IPS-18c (cell line): Measurements from ENCODE around the gene NTHL1.

Experiments used
- H3K4me3 ChIP-seq: 2 replicates; pipeline ENCODE4 v1.7.0; 2013; ENCODE audit warnings: low read depth, mild to moderate bottlenecking, low read length, moderate library complexity; ENCODE audit not compliant: insufficient read depth
- H3K9me3 ChIP-seq: one replicate; pipeline ENCODE4 v1.6.1; 2013; ENCODE audit warnings: mild to moderate bottlenecking, low read length, moderate library complexity; ENCODE audit not compliant: control insufficient read depth, insufficient read depth

NTHL1 gene

GRCh38 chr16:2086106-2086742 is 38.6 kb upstream of the NTHL1 start:
- Histone ChIP-seq H3K4me3 (no peak overlapping the region), H3K9me3 (no peaks in the 10 kb centered on the region)

GRCh38 chr16:2085669-2086068 is 38.0 kb upstream of the NTHL1 start:
- no peak overlapping the region for H3K4me3 ChIP-seq
- no peaks in the 10 kb centered on the region for H3K9me3 ChIP-seq

DNA sequence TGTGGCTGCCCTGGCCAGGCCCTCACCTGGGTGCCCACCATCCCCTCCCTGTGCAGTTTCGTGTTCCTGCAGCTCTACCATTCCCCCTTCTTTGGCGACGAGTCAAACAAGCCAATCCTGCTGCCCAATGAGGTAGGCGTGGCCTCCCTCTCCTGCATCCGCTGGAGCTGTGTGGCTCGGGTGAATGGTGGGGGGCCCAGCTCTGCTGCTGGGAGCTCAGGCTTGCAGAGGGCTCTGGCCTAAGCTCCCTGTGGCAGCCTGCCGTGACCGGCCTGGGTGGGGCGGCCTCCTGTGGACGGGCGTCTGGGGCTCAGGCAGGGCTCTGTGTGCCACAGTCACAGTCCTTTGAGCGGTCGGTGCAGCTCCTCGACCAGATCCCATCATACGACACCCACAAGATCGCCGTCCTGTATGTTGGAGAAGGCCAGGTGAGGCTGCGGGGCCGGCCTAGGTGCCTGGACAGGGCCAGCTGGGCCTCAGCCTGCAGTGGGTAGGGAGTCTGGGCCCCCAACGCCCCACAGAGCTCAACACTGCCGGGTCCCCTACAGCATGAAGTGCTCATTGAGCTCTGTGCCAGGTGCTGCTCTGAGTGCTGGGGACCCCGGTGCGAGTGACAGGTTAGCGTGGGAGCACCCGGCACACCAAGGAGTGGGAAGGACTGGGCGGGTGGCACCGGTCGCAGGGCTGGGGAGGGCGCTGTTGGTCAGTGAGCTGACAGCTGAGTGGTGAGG is 37.4 kb upstream of the NTHL1 start:
- Histone ChIP-seq H3K4me3 (no peak overlapping the region), H3K9me3 (no peaks in the 10 kb centered on the region)

DNA sequence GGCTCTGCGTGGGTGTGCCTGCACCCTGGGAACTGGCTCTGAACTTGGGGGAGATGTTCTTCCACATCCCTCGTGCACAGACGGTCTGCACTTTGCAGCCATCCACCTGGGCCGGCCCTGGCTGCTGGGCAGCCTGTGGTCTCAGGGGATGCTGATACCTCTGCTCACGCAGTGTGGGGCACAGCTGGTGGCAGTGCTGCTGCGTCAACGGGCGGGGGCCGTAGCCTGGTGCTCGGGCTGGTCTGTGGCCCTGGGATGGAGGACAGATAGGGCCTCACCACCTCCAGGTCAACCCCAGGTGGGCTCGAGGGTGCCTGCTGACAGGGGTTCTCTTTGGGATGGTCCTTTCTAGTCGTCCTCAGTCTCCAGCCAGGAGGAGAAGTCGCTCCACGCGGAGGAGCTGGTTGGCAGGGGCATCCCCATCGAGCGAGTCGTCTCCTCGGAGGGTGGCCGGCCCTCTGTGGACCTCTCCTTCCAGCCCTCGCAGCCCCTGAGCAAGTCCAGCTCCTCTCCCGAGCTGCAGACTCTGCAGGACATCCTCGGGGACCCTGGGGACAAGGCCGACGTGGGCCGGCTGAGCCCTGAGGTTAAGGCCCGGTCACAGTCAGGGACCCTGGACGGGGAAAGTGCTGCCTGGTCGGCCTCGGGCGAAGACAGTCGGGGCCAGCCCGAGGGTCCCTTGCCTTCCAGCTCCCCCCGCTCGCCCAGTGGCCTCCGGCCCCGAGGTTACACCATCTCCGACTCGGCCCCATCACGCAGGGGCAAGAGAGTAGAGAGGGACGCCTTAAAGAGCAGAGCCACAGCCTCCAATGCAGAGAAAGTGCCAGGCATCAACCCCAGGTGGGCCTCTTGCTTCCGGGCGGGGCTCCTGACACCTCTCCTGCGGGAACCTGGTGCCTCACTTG is 36.5 kb upstream of the NTHL1 start:
- Histone ChIP-seq H3K4me3 (no peak overlapping the region), H3K9me3 (no peaks in the 10 kb centered on the region)

DNA sequence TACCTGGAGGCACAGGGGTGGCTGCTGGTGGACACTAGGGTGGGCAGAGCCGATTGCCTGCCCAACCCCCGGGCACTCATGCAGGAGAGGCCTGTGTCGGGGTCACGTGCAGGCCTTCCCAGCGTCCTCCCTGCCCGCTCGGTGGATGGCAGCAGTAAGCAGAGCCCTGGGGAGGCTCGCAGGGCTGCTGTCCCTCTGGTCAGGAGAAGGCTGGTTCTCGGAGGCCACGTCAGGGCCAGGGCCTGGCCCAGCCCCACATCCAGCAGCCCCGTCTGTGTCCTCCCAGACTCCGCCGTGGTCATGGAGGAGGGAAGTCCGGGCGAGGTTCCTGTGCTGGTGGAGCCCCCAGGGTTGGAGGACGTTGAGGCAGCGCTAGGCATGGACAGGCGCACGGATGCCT is 35.8 kb upstream of the NTHL1 start:
- Histone ChIP-seq H3K9me3 (no peaks in the 10 kb centered on the region), H3K4me3 (no peak overlapping the region)

DNA sequence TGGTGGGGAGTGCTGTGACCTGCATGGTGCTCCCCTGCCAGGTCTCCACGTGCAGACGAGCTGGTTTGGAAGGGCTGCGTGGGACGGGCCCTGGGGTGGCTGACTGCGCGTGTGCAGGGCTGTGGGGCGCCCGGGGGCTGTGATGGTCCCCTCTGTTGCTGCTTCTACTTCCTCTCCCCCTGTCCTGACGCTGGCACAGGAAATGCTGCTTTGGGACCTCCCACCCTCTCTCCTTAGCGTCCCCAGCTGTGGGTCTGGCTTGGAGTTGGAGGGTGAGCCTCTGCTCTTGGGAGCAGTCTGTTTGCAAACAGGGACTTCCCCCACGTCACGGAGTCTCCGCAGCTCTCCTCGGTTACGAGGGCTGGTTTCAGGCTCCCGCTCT is 35.3 kb upstream of the NTHL1 start:
- H3K9me3 ChIP-seq: no peaks in the 10 kb centered on the region
- H3K4me3 ChIP-seq: no peak overlapping the region

- Histone ChIP-seq H3K4me3 (no peak overlapping the region), H3K9me3 (no peaks in the 10 kb centered on the region)
Observed at GRCh38 chr16:2082171-2082982, 34.7 kb upstream of the NTHL1 start.

DNA sequence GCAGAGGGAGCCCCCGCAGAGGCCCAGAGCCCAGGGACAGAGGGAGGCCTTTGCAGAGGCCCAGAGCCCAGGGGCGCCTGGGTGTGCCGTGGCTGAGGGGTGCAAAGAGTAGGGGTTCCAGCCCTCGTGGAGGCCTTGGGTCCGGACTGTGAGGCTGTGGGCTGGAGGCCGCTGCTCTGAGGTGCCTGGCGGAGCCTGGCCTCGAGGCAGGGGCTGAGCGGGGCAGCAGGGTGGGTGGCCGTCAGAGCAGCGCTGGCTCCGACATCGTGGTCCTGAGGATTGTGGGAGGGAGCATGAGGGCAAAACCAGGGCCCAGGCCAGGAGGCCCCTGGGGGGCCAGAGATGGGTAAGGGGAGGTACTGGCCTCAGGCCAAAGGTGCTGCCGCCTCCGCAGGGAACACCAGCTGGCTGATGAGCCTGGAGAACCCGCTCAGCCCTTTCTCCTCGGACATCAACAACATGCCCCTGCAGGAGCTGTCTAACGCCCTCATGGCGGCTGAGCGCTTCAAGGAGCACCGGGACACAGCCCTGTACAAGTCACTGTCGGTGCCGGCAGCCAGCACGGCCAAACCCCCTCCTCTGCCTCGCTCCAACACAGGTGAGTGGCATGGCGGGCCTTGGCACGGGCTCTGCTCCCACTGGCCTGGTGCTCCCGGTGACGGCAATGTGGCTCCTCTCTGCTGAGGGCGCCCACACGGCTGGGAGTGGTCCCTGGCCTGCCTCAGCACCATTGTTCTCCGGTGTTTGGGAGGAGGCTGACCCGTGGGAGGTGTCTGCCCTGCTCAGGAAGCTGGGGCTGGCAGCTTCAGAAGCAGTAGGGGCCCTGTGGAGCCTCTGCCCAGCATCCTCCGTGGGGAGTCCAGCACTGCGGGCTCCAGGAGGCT is 33.8 kb upstream of the NTHL1 start:
- no peak overlapping the region for H3K4me3 ChIP-seq
- H3K9me3 ChIP-seq: no peaks in the 10 kb centered on the region

- H3K9me3 ChIP-seq: no peaks in the 10 kb centered on the region
- H3K4me3 ChIP-seq: no peak overlapping the region
Observed at GRCh38 chr16:2079991-2080390, 32.4 kb upstream of the NTHL1 start.

GRCh38 chr16:2079311-2079800 is 31.7 kb upstream of the NTHL1 start:
- Histone ChIP-seq H3K4me3 (no peak overlapping the region), H3K9me3 (no peaks in the 10 kb centered on the region)

DNA sequence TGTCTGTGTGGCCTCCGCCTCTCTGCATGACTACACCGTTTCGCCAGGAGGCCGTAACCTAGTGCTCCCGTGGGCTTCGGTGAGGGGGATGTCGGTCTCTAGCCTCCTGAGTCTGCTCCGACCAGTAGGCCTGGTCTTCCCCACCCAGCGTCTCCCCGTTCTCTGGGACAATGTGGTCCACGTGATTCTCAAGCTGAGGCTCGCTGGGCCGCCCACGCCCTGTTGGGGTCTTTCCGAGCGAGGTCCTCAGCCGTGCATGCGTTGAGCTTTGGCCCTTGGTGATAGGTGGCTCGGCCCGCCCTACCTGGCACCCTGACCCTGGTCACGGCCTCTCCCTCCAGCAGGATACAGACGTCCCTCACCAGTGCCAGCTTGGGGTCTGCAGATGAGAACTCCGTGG is 31.1 kb upstream of the NTHL1 start:
- Histone ChIP-seq H3K4me3 (no peak overlapping the region), H3K9me3 (no peaks in the 10 kb centered on the region)

DNA sequence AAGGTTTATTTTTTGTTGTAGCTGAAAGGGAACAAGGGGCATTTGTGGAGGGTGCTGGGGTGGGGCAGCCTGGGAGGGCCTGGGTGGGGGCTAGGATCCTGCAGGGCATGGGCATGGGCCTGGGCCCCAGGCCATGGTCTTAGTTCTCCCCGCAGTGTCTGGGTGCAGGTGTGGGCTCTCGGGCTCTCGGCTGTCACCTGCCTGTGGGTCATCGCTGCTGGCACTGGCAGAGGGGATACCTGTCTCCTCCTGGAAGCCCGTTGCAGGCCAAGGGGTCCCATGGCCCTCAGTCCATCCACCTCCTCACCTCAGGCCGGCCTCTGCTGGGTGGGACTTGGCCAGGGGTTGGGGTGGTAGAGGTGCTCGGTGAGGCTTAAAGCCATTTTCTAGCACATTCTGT is 30.5 kb upstream of the NTHL1 start:
- Histone ChIP-seq H3K4me3 (no peak overlapping the region), H3K9me3 (no peaks in the 10 kb centered on the region)

GRCh38 chr16:2077696-2078095 is 30.1 kb upstream of the NTHL1 start:
- no peak overlapping the region for H3K4me3 ChIP-seq

GRCh38 chr16:2077016-2077415 is 29.4 kb upstream of the NTHL1 start:
- H3K4me3 ChIP-seq: no peak overlapping the region
- H3K9me3 ChIP-seq: no peaks in the 10 kb centered on the region

More at GRCh38 chr16:2077696-2078095, 30.1 kb upstream of the NTHL1 start:
- no peaks in the 10 kb centered on the region for H3K9me3 ChIP-seq

- Histone ChIP-seq H3K4me3 (no peak overlapping the region), H3K9me3 (no peaks in the 10 kb centered on the region)
Observed at GRCh38 chr16:2076072-2076865, 28.6 kb upstream of the NTHL1 start.

DNA sequence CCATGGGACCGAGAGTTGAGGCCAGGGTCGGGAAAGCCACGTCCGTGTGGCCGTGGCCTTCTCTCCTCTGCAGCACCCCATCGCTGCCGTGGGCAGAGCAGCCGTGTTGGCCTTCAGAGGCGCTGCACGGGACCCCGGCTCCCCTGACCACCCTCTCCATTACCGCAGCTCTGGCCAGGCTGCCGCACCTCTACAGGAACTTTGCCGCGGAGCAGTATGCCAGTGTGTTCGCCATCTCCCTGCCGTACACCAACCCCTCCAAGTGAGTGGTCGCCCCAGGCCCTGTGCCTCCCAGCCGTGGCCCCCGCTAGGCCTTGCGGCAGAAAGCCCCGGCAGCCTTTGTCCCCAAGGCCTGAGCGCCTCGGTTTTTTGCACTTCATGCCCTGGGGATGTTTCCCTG is 28.0 kb upstream of the NTHL1 start:
- H3K9me3 ChIP-seq: no peaks in the 10 kb centered on the region
- no peak overlapping the region for H3K4me3 ChIP-seq
